K562 (cell line): Measurements from ENCODE around the gene ADGRB3.
"Not testable (repeated sequence)": the region's sequence is repeated elsewhere in the genome, so short reads cannot be mapped to it uniquely, and the experiment has no call there.

ENCODE experiments used
- CHD2 ChIP-seq: IDR thresholded peaks from 2 replicates; pipeline ENCODE4 v1.6.1; 2011; ENCODE audit warnings: low read depth, low read length
- FIP1L1 ChIP-seq: fragments of 200-400 bp; formaldehyde crosslinking; IDR thresholded peaks from 2 replicates; pipeline ENCODE4 v1.6.1; 2018; ENCODE audit warnings: mild to moderate bottlenecking, low read depth, low read length; ENCODE audit not compliant: poor library complexity, severe bottlenecking
- POLR2A ChIP-seq: fragments of 450-650 bp; conservative IDR thresholded peaks from 2 replicates; pipeline ENCODE4 v1.6.1; 2016
- RAD21 ChIP-seq, 2 experiments: fragments of 250-450 bp in 1 of 2; fragments of 450-650 bp in 1 of 2; sonication (Bioruptor Pico) in 1 of 2; formaldehyde crosslinking in 1 of 2; IDR thresholded peaks in 1 of 2; conservative IDR thresholded peaks in 1 of 2; 2 replicates each; pipeline versions ENCODE4 v1.4.0 to v1.8.0; 2020 to 2022; ENCODE audit warnings: mild to moderate bottlenecking in 2 of 2, moderate library complexity in 1 of 2
- TBP ChIP-seq: optimal IDR thresholded peaks from 2 replicates; pipeline ENCODE3; 2011; ENCODE audit warnings: low read depth, low read length, improper control_type of control experiment
- ZNF384 ChIP-seq: IDR thresholded peaks from 2 replicates; pipeline ENCODE4 v1.6.1; 2012; ENCODE audit warnings: low read depth, low read length, improper control_type of control experiment
- TF ChIP-seq, protein P1 (sequence below): fragments of 450-650 bp; formaldehyde crosslinking; IDR thresholded peaks from 2 replicates; pipeline ENCODE4 v1.4.0; 2022; ENCODE audit warnings: missing genetic modification characterization
- TF ChIP-seq, protein P2 (sequence below): sonication (generic); formaldehyde crosslinking; IDR thresholded peaks from 2 replicates; pipeline ENCODE4 v1.8.1; 2022; ENCODE audit warnings: missing genetic modification reagents

- TF ChIP-seq TBP; ZNF384; POLR2A; FIP1L1; RAD21 (CRISPR knock-in tag; conservative IDR thresholded peaks at IDR 0.05 in 1 of 2, IDR thresholded peaks at IDR 0.05 in 1 of 2); CHD2: not testable (repeated sequence)
- TF ChIP-seq, protein P1, sequence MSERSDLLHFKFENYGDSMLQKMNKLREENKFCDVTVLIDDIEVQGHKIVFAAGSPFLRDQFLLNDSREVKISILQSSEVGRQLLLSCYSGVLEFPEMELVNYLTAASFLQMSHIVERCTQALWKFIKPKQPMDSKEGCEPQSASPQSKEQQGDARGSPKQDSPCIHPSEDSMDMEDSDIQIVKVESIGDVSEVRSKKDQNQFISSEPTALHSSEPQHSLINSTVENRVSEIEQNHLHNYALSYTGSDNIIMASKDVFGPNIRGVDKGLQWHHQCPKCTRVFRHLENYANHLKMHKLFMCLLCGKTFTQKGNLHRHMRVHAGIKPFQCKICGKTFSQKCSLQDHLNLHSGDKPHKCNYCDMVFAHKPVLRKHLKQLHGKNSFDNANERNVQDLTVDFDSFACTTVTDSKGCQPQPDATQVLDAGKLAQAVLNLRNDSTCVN (CRISPR knock-in tag): not testable (repeated sequence)
- TF ChIP-seq, protein P2, sequence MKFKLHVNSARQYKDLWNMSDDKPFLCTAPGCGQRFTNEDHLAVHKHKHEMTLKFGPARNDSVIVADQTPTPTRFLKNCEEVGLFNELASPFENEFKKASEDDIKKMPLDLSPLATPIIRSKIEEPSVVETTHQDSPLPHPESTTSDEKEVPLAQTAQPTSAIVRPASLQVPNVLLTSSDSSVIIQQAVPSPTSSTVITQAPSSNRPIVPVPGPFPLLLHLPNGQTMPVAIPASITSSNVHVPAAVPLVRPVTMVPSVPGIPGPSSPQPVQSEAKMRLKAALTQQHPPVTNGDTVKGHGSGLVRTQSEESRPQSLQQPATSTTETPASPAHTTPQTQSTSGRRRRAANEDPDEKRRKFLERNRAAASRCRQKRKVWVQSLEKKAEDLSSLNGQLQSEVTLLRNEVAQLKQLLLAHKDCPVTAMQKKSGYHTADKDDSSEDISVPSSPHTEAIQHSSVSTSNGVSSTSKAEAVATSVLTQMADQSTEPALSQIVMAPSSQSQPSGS: not testable (repeated sequence)
These were observed 277.7 kb downstream of the ADGRB3 start for GRCh38 chr6:68912805-68913204.
